ENCODE measurements around the gene STUB1. TPM values are rescaled to one million over a fixed set of nuclear protein-coding genes. Genes with fewer than 3 reads are reported as not detected.
A peak's percentile ranks its signal among the peaks of the same experiment; 100 is the strongest.

STUB1 gene
- total RNA-seq, 1 experiment from 2014 or later: 102 TPM

DNA sequence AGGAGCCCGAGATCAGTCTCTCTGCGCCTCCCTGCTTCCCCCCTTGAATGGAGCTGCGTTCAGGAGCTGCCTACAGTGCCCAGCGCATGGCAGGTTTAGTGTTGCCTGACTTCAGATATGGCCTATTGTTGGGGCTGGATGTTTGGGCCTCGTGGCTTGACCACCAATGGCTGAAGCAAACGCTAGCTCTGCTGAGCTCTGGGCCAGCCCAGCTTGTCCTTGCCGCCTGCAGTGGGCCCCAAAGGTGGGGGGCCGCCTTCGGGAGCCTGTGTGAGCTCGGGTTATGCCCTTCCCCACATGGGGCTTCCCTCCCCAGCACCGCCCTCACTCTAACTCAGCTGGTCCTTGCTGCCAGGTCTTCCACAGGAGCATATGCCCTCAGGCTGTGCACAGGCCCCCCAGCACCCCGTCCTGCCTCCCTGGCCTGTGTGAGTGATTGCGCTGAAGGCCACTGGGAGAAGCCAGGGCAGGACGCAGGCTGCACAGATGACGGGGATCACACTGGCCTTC is 42.1 kb upstream of the STUB1 start:
- intact Hi-C loops (cut with micrococcal nuclease; ENCODE audit: unreplicated experiment): loop anchor here (10.0 kb wide), 1 partner anchor 113 kb away; the partner anchor contains the start of gene CAPN15
- no peak for DNase-seq
- TF ChIP-seq CTCF (IDR thresholded peaks at IDR 0.05; ENCODE audit: unreplicated experiment): no peak
- Mint-ChIP-seq H3K27ac (ENCODE audit: unreplicated experiment) (no peak overlapping the region), H3K27me3 (ENCODE audit: unreplicated experiment) (no peaks in the 10 kb centered on the region), H3K4me3 (ENCODE audit: low read depth, unreplicated experiment) (peak overlapping the region; percentile 87), H3K4me1 (ENCODE audit: low read depth, unreplicated experiment) (peaks cover 8% of the 10 kb centered on the region), H3K36me3 (ENCODE audit: insufficient read depth, unreplicated experiment) (peaks cover 69% of the 10 kb centered on the region), H3K9me3 (ENCODE audit: low read depth, unreplicated experiment) (no peaks in the 10 kb centered on the region)
- CTCF ChIA-PET: no interaction called here
- BruUV-seq (replicated peaks): no TSS peak

- no peak for DNase-seq
- H3K36me3 Mint-ChIP-seq (ENCODE audit: insufficient read depth, unreplicated experiment): peaks cover 70% of the 10 kb centered on the region
- no peak for TF ChIP-seq CTCF (IDR thresholded peaks at IDR 0.05; ENCODE audit: unreplicated experiment)
- no TSS peak for BruUV-seq (replicated peaks)
- intact Hi-C loops (cut with micrococcal nuclease; ENCODE audit: unreplicated experiment): loop anchor here (10.0 kb wide), 1 partner anchor 114 kb away; the partner anchor contains the start of gene CAPN15
- no peak overlapping the region for H3K27ac Mint-ChIP-seq (ENCODE audit: unreplicated experiment)
- H3K4me3 Mint-ChIP-seq (ENCODE audit: low read depth, unreplicated experiment): no peak overlapping the region
- H3K4me1 Mint-ChIP-seq (ENCODE audit: low read depth, unreplicated experiment): peaks cover 13% of the 10 kb centered on the region
- CTCF ChIA-PET: no interaction called here
- no peaks in the 10 kb centered on the region for H3K27me3 Mint-ChIP-seq (ENCODE audit: unreplicated experiment)
- no peaks in the 10 kb centered on the region for H3K9me3 Mint-ChIP-seq (ENCODE audit: low read depth, unreplicated experiment)
Measured at GRCh38 chr16:638836-639235, 41.4 kb upstream of the STUB1 start.

GRCh38 chr16:640614-641013 is 39.6 kb upstream of the STUB1 start:
- BruUV-seq (replicated peaks): no TSS peak
- H3K36me3 Mint-ChIP-seq (ENCODE audit: insufficient read depth, unreplicated experiment): peaks cover 71% of the 10 kb centered on the region
- peak overlapping the region; percentile 55 for H3K4me3 Mint-ChIP-seq (ENCODE audit: low read depth, unreplicated experiment)

DNA sequence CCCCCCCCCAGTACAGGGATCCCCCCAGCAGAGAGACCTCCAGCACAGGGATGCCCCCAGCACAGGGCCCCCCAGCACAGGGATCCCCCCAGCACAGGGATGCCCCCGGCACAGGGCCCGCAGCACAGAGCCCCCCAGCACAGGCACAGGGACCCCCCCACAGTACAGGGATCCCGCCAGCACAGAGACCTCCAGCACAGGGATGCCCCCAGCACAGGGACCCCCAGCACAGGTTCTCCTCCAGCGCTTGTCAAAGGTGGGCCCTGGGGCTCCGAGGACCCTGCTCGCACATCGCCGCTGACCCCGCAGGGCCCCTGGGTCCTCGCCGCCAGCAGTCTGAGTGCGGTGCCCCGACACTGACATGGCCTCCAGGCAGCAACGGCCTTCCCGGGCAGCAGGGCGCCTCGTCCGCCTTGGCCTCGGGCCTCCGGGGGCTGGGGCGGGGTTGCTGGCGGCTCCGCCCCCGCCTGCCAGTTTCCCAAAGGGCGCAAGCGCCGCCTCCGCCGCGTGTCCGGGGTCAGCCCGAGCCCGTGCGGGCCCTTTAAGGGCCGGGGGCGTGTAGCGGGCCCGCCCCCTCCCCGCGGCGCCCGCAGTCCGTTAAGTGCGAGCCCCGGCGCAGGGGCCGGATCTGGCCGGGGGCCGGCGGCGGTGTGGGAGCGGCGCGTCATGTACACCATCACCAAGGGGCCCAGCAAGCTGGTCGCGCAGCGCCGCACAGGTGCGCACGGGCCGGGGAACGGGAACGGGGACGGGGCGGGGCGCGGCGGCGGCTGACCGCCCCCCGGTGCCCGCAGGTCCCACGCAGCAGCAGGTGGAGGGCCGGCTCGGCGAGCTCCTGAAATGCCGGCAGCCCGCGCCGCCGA is 38.7 kb upstream of the STUB1 start, which contains the start of gene MCRIP2:
Gene MCRIP2, plus strand, starts transcription at position 503 of the 863 bp plus-strand sequence. Its CDS starts 164 bp downstream, at position 667.
- CTCF ChIA-PET: no interaction called here
- TF ChIP-seq CTCF (IDR thresholded peaks at IDR 0.05; ENCODE audit: unreplicated experiment): no peak
- H3K4me1 Mint-ChIP-seq (ENCODE audit: low read depth, unreplicated experiment): peaks cover 35% of the 10 kb centered on the region
- intact Hi-C loops (cut with micrococcal nuclease; ENCODE audit: unreplicated experiment): no loop called here
- H3K27me3 Mint-ChIP-seq (ENCODE audit: unreplicated experiment): no peaks in the 10 kb centered on the region
- no peak within 1 kb of the TSS for H3K27ac Mint-ChIP-seq (ENCODE audit: unreplicated experiment)
- H3K9me3 Mint-ChIP-seq (ENCODE audit: low read depth, unreplicated experiment): no peaks in the 10 kb centered on the region
- DNase-seq: peak; percentile 93
- peaks cover 71% of the 10 kb centered on the region for H3K36me3 Mint-ChIP-seq (ENCODE audit: insufficient read depth, unreplicated experiment)
- BruUV-seq (replicated peaks): no TSS peak
- H3K4me3 Mint-ChIP-seq (ENCODE audit: low read depth, unreplicated experiment): peak within 1 kb of the TSS; percentile 76

More at GRCh38 chr16:640614-641013, 39.6 kb upstream of the STUB1 start:
- no peak for DNase-seq
- Mint-ChIP-seq H3K9me3 (ENCODE audit: low read depth, unreplicated experiment) (no peaks in the 10 kb centered on the region), H3K27ac (ENCODE audit: unreplicated experiment) (no peak overlapping the region), H3K27me3 (ENCODE audit: unreplicated experiment) (no peaks in the 10 kb centered on the region), H3K4me1 (ENCODE audit: low read depth, unreplicated experiment) (peaks cover 31% of the 10 kb centered on the region)
- no peak for TF ChIP-seq CTCF (IDR thresholded peaks at IDR 0.05; ENCODE audit: unreplicated experiment)
- intact Hi-C loops (cut with micrococcal nuclease; ENCODE audit: unreplicated experiment): no loop called here
- CTCF ChIA-PET: no interaction called here
